GM18951 (cell line): ENCODE measurements around the gene FAM47E.

Source experiments
- POLR2A ChIP-seq: IDR thresholded peaks from 4 replicates; pipeline ENCODE4 v1.6.1; 2011; ENCODE audit warnings: mild to moderate bottlenecking; ENCODE audit not compliant: insufficient read length, insufficient read depth; ENCODE audit errors: extremely low read depth
- in situ Hi-C: fragments of 300-500 bp; cut with MboI; formaldehyde crosslinking; loops from one replicate; pipeline ENCODE4 v1.12.0; 2022; ENCODE audit warnings: low sequenced_read_pairs, mixed read lengths, inconsistent platforms; ENCODE audit not compliant: unreplicated experiment

The FAM47E gene

GRCh38 chr4:76305033-76305687 lies 53.6 kb downstream of the FAM47E start:
- TF ChIP-seq POLR2A: no peak
- in situ Hi-C loops: no loop called here

- TF ChIP-seq POLR2A: no peak
- in situ Hi-C loops: no loop called here
Observed at GRCh38 chr4:76305971-76306881, 54.7 kb downstream of the FAM47E start, which contains the start of gene STBD1. Gene STBD1 (plus strand): TSS chr4:76306733. CDS start chr4:76306770, 37 bp downstream.

- no peak for TF ChIP-seq POLR2A
- in situ Hi-C loops: no loop called here
Observed at GRCh38 chr4:76306882-76307659, 55.5 kb downstream of the FAM47E start.

DNA sequence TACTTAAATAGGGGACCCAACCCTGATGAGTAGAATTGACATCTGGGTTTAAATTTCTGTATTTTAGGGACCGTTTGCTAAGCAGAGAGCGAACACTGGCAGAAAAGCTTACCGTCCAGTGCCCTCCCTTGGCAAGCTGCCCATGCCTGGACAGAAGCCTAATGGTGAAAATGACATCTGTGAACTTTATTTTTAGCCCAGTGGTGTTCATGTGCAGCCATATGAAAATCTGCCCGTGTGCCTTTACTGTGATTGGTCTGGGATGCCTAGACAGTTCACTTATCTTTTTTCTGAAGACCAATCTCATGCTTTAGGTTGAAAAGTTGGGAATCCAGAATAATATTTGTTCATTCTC lies 56.1 kb downstream of the FAM47E start:
- TF ChIP-seq POLR2A: no peak
- in situ Hi-C loops: no loop called here

- TF ChIP-seq POLR2A: no peak
- in situ Hi-C loops: no loop called here
Observed at GRCh38 chr4:76308548-76308947, 57.0 kb downstream of the FAM47E start.

DNA sequence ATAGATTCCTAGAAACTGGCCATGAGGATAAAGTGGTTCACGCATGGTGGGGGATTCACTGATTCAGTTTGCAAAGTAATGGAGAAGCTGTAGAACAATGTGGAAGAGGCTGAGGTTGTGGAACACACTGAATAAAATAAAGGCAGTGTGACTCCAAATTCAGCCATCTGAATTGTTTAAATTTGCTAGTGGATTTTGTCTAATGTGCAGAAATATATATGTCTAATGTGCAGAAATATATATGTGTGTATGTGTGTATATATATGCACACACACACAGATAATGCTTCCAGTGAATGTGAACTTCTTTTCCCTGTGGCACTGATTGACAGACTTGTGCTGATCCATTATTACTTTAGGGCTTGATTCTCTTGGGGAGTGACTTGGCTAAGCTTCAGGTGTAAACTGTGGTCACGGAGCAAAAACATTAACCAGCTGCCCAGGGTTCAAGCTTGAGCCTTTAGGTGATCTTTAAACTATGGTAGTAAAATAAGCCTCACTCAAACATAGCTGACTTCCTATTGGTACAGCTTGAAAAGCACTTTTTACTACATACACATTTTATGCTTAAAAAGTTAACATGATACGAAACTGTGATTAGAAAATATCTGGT lies 58.5 kb downstream of the FAM47E start:
- TF ChIP-seq POLR2A: no peak
- in situ Hi-C loops: no loop called here

DNA sequence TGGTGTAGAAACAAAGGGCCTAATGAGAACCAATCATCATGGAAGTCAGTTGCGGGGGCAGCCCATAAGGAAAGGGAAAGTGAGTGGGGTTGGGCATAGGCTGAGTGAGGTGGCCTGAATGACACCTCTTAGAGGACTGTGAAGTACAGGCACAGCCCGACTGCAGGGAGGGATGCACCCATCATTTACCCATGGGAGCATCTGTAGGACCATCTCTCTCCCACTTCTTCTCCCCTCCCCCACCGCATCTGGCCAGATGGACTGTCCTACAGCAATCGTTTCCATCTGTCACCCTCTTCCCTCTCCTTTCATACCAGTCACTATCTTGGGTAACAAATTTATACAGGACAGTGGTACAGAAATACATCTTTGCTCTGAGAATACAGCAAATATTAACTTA lies 59.2 kb downstream of the FAM47E start:
- in situ Hi-C loops: no loop called here

DNA sequence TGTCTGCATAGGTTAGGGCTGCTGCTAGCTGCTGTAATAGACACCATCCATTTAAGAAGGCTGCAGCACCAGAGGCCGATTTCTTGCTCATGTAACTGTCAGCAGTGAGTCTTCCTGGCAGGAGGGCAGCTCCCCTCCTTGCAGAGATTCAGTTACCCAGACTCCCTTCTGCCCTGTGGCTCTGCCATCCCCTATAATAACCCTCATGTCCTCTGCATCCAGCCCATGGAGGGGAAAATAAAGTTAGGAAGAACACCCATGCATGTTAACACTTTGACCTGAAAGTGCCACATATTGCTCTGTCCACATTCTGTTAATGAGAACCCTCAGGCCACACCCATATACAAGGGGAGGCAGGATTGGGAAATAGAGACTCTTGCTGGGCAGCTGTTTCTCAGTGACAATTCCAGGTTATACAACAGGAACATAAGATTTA lies 60.4 kb downstream of the FAM47E start:
- TF ChIP-seq POLR2A: no peak
- in situ Hi-C loops: no loop called here

More for the DNA sequence above, 59.2 kb downstream of the FAM47E start:
- no peak for TF ChIP-seq POLR2A

- no peak for TF ChIP-seq POLR2A
- in situ Hi-C loops: no loop called here
Observed at GRCh38 chr4:76312457-76312856, 60.9 kb downstream of the FAM47E start.

- TF ChIP-seq POLR2A: no peak
- in situ Hi-C loops: no loop called here
Observed at GRCh38 chr4:76313547-76313946, 62.0 kb downstream of the FAM47E start.

- in situ Hi-C loops: no loop called here
- TF ChIP-seq POLR2A: no peak
Observed at GRCh38 chr4:76315267-76315918, 63.9 kb downstream of the FAM47E start.

DNA sequence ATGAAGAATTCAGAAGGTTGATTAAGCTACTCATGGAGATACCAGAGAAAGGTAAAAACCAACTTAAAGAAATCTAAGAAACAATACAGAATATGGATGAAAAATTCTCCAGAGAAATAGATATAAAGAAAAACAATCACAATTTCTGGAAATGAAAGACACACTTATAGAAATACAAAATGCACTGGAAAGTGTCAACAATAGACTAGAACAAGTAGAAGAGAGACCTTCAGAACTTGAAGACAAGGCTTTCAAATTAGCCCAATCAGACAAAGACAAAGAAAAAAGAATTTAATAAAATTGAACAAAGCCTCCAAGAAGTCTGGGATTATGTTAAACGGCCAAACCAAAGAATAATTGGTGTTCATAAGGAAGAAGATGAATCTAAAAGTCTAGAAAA lies 64.6 kb downstream of the FAM47E start:
- no peak for TF ChIP-seq POLR2A
- in situ Hi-C loops: no loop called here

DNA sequence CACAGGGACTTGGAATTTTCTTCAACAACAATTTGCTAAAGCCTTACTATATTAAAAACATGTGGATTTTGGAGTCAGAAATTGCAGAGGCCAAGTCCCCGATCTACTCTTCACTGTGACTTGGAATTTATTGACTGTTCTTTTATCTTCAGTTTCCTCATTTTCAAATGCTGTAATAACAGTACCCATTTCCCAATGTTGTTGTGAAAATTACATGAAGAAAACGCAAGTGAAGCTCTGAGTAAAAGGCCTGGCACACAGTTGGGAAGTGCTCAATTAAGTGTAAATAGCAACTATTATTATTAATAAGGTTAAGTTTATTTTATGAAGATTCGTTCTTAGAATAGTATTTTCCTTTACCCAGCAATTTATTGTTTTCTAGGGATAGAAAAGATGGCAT lies 70.7 kb downstream of the FAM47E start:
- in situ Hi-C loops: no loop called here
- TF ChIP-seq POLR2A: no peak

GRCh38 chr4:76325072-76325471 lies 73.6 kb downstream of the FAM47E start:
- TF ChIP-seq POLR2A: no peak

More at GRCh38 chr4:76325072-76325471, 73.6 kb downstream of the FAM47E start:
- in situ Hi-C loops: no loop called here
